Measurements from ENCODE around the gene SMG7.

DNA sequence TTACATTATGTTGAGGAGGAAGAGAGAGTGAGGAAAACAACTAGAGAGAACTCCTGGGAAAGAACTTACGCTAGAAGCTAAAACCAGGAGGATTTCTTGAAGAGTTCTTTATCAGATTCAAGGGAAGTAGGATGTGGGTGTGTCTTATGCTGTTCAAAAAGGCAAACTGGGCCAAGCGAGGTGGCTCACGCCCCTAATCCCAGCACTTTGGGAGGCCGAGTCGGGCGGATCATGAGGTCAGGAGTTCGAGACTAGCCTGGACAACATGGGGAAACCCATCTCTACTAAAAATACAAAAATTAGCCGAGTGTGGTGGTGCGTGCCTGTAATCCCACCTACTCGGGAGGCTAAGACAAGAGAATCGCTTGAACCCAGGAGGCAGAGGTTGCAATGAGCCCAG lies 23.1 kb downstream of the SMG7 start:
- TF ChIP-seq, protein P1, sequence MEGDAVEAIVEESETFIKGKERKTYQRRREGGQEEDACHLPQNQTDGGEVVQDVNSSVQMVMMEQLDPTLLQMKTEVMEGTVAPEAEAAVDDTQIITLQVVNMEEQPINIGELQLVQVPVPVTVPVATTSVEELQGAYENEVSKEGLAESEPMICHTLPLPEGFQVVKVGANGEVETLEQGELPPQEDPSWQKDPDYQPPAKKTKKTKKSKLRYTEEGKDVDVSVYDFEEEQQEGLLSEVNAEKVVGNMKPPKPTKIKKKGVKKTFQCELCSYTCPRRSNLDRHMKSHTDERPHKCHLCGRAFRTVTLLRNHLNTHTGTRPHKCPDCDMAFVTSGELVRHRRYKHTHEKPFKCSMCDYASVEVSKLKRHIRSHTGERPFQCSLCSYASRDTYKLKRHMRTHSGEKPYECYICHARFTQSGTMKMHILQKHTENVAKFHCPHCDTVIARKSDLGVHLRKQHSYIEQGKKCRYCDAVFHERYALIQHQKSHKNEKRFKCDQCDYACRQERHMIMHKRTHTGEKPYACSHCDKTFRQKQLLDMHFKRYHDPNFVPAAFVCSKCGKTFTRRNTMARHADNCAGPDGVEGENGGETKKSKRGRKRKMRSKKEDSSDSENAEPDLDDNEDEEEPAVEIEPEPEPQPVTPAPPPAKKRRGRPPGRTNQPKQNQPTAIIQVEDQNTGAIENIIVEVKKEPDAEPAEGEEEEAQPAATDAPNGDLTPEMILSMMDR (conservative IDR thresholded peaks at IDR 0.05) = no peak
- TF ChIP-seq EZH2 (IDR thresholded peaks at IDR 0.05; ENCODE audit: low read depth) = no peak

Measured in PC-9 (cell line).